ENCODE data around the gene NRG4.

The NRG4 gene

GRCh38 chr15:75945953-75946352 is 66.3 kb downstream of the NRG4 start:
- H2AFZ ChIP-seq (ENCODE audit: low read length) = no peak overlapping the region
- no peak for DNase-seq
- no peaks in the 10 kb centered on the region for H3F3A ChIP-seq (ENCODE audit: insufficient read depth, low read length)

GRCh38 chr15:75943713-75944215 is 68.5 kb downstream of the NRG4 start:
- Histone ChIP-seq H3K4me2 (ENCODE audit: low read depth, low read length) (no peak overlapping the region), H2AFZ (ENCODE audit: low read length) (no peak overlapping the region), H3K27me3 (replicated peaks; ENCODE audit: insufficient read depth, low read length) (no peaks in the 10 kb centered on the region), H3K9ac (ENCODE audit: low read length) (no peak overlapping the region), H3K4me3 (ENCODE audit: low read length) (no peak overlapping the region), H3K9me3 (replicated peaks; ENCODE audit: insufficient read depth, low read length) (no peaks in the 10 kb centered on the region), H3K36me3 (replicated peaks; ENCODE audit: insufficient read depth, low read length) (no peaks in the 10 kb centered on the region), H3K27ac (ENCODE audit: low read length) (no peak overlapping the region), H3K9me2 (replicated peaks; ENCODE audit: insufficient read depth, low read length) (no peaks in the 10 kb centered on the region), H3K79me2 (ENCODE audit: low read length) (no peaks in the 10 kb centered on the region), H3K4me1 (ENCODE audit: low read length) (no peaks in the 10 kb centered on the region), H3F3A (ENCODE audit: insufficient read depth, low read length) (no peaks in the 10 kb centered on the region), H4K20me1 (ENCODE audit: insufficient read depth, low read length) (no peaks in the 10 kb centered on the region)
- no peak for DNase-seq
- TF ChIP-seq EZH2phosphoT487 (IDR thresholded peaks at IDR 0.05; ENCODE audit: low read length) (no peak), EZH2 (optimal IDR thresholded peaks at IDR 0.05; ENCODE audit: low read depth, low read length) (no peak), CTCF (IDR thresholded peaks at IDR 0.05; ENCODE audit: low read length) (no peak)

More at GRCh38 chr15:75945953-75946352, 66.3 kb downstream of the NRG4 start:
- Histone ChIP-seq H3K27me3 (replicated peaks; ENCODE audit: insufficient read depth, low read length) (no peaks in the 10 kb centered on the region), H3K4me1 (ENCODE audit: low read length) (no peaks in the 10 kb centered on the region), H3K4me2 (ENCODE audit: low read depth, low read length) (no peak overlapping the region), H3K4me3 (ENCODE audit: low read length) (no peak overlapping the region), H3K27ac (ENCODE audit: low read length) (no peak overlapping the region), H4K20me1 (ENCODE audit: insufficient read depth, low read length) (no peaks in the 10 kb centered on the region), H3K9me2 (replicated peaks; ENCODE audit: insufficient read depth, low read length) (no peaks in the 10 kb centered on the region), H3K9me3 (replicated peaks; ENCODE audit: insufficient read depth, low read length) (no peaks in the 10 kb centered on the region), H3K79me2 (ENCODE audit: low read length) (no peaks in the 10 kb centered on the region), H3K36me3 (replicated peaks; ENCODE audit: insufficient read depth, low read length) (no peaks in the 10 kb centered on the region), H3K9ac (ENCODE audit: low read length) (no peak overlapping the region)
- TF ChIP-seq EZH2phosphoT487 (IDR thresholded peaks at IDR 0.05; ENCODE audit: low read length) (no peak), EZH2 (optimal IDR thresholded peaks at IDR 0.05; ENCODE audit: low read depth, low read length) (no peak), CTCF (IDR thresholded peaks at IDR 0.05; ENCODE audit: low read length) (no peak)

DNA sequence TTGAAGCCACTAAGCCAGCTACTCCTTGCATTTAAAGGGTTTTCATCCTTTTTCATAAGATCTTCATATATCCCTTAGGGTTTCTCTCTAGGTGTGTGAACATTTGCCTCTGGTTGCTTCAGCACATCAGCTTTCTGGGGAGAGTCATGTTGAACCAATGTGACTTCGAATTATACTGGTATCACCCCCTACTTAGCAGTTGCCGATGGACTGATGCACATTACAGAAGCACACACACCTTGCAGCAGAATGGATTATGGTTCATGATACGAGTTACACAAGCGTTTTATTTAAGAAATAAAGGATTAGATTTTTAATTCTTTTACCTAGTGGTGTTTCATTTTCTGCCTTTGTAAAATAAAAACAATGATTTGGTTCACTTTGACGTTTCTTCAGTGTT is 69.0 kb downstream of the NRG4 start:
- H3K27me3 ChIP-seq (replicated peaks; ENCODE audit: insufficient read depth, low read length) = no peaks in the 10 kb centered on the region
- H3K4me1 ChIP-seq (ENCODE audit: low read length) = no peaks in the 10 kb centered on the region
- H3K36me3 ChIP-seq (replicated peaks; ENCODE audit: insufficient read depth, low read length) = no peaks in the 10 kb centered on the region
- no peak overlapping the region for H3K4me2 ChIP-seq (ENCODE audit: low read depth, low read length)
- no peak overlapping the region for H3K27ac ChIP-seq (ENCODE audit: low read length)
- no peak overlapping the region for H3K4me3 ChIP-seq (ENCODE audit: low read length)
- H2AFZ ChIP-seq (ENCODE audit: low read length) = no peak overlapping the region
- no peak for DNase-seq
- H3K9ac ChIP-seq (ENCODE audit: low read length) = no peak overlapping the region
- H3K9me3 ChIP-seq (replicated peaks; ENCODE audit: insufficient read depth, low read length) = no peaks in the 10 kb centered on the region
- H3F3A ChIP-seq (ENCODE audit: insufficient read depth, low read length) = no peaks in the 10 kb centered on the region
- H3K79me2 ChIP-seq (ENCODE audit: low read length) = no peaks in the 10 kb centered on the region
- H4K20me1 ChIP-seq (ENCODE audit: insufficient read depth, low read length) = no peaks in the 10 kb centered on the region
- no peaks in the 10 kb centered on the region for H3K9me2 ChIP-seq (replicated peaks; ENCODE audit: insufficient read depth, low read length)
- TF ChIP-seq CTCF (IDR thresholded peaks at IDR 0.05; ENCODE audit: low read length) = no peak
- TF ChIP-seq EZH2 (optimal IDR thresholded peaks at IDR 0.05; ENCODE audit: low read depth, low read length) = no peak
- no peak for TF ChIP-seq EZH2phosphoT487 (IDR thresholded peaks at IDR 0.05; ENCODE audit: low read length)
